ENCODE data around the gene JPH4. TPM values are rescaled to one million over a fixed set of nuclear protein-coding genes. Genes with fewer than 3 reads are reported as not detected.

The JPH4 gene
- polyA plus RNA-seq, 1 of the 3 experiments (the other 2 are of a cell fraction), result 8.7 TPM

GRCh38 chr14:23577710-23578392 lies 739 bp downstream of the JPH4 start:
- peak overlapping the region; percentile 82 for H3K4me2 ChIP-seq
- no peaks in the 10 kb centered on the region for H3K79me2 ChIP-seq (ENCODE audit: insufficient read depth)
- H3F3A ChIP-seq (replicated peaks; ENCODE audit: insufficient read depth), result no peaks in the 10 kb centered on the region
- H2AFZ ChIP-seq (ENCODE audit: low read depth), result peak overlapping the region; percentile 81; the same call in 1 of the 2 replicates
- peak overlapping the region; percentile 47 for H3K9ac ChIP-seq
- no peaks in the 10 kb centered on the region for H3K9me2 ChIP-seq
- H3K9me3 ChIP-seq, result no peaks in the 10 kb centered on the region
- H3K4me3 ChIP-seq (ENCODE audit: low read depth in 2 of 2, low read length in 1 of 2), result peak overlapping the region; percentile 61 to 66
- H4K20me1 ChIP-seq (ENCODE audit: insufficient read depth), result no peaks in the 10 kb centered on the region
- POLR2A ChIA-PET, result interaction anchor here (1.0 to 1.5 kb wide), 3 partner anchors 11 to 22 kb away, joined by 3 to 6 read pairs (median 4); partner anchors contain the start of gene AP1G2
- TF ChIP-seq NFIC (IDR thresholded peaks at IDR 0.05; ENCODE audit: borderline replicate concordance), result no peak
- no peak for TF ChIP-seq RAD21 (IDR thresholded peaks at IDR 0.05; ENCODE audit: low read length)
- TF ChIP-seq, protein P1, sequence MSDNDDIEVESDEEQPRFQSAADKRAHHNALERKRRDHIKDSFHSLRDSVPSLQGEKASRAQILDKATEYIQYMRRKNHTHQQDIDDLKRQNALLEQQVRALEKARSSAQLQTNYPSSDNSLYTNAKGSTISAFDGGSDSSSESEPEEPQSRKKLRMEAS (IDR thresholded peaks at IDR 0.05; ENCODE audit: low read depth), result no peak
- TF ChIP-seq, protein P2, sequence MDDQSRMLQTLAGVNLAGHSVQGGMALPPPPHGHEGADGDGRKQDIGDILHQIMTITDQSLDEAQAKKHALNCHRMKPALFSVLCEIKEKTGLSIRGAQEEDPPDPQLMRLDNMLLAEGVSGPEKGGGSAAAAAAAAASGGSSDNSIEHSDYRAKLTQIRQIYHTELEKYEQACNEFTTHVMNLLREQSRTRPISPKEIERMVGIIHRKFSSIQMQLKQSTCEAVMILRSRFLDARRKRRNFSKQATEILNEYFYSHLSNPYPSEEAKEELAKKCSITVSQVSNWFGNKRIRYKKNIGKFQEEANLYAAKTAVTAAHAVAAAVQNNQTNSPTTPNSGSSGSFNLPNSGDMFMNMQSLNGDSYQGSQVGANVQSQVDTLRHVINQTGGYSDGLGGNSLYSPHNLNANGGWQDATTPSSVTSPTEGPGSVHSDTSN (IDR thresholded peaks at IDR 0.05), result no peak
- no peak for TF ChIP-seq RCOR1 (IDR thresholded peaks at IDR 0.05; ENCODE audit: low read length)
- peak; percentile 20; the same call in 1 of the 2 replicates for TF ChIP-seq MXI1 (IDR thresholded peaks at IDR 0.05; ENCODE audit: low read depth, low read length)
- TF ChIP-seq CHD2 (IDR thresholded peaks at IDR 0.05; ENCODE audit: low read length, partially characterized antibody), result no peak
- TF ChIP-seq USF1 (IDR thresholded peaks at IDR 0.05; ENCODE audit: borderline replicate concordance, low read depth), result no peak
- no peak for TF ChIP-seq SMC3 (IDR thresholded peaks at IDR 0.05; ENCODE audit: low read depth, low read length)
- H3K36me3 ChIP-seq (replicated peaks in 1 of 2; ENCODE audit: control insufficient read depth in 1 of 2, insufficient read depth in 2 of 2, low read length in 1 of 2), result no peaks in the 10 kb centered on the region
- H3K27ac ChIP-seq (ENCODE audit: low read depth in 2 of 2, low read length in 1 of 2), result peak overlapping the region in 1 of 2 experiments; percentile 94; a peak in 2 of 4 replicates
- H3K4me1 ChIP-seq (ENCODE audit: control insufficient read depth in 1 of 2, insufficient read depth in 2 of 2, low read depth in 1 of 2, low read length in 1 of 2), result peaks cover 0 to 25% of the 10 kb centered on the region in 2 experiments; a peak in 1 of 4 replicates
- CTCF ChIA-PET, result interaction anchor here (0.7 to 4.3 kb wide), 6 partner anchors 12 to 558 kb away, joined by 3 to 19 read pairs (median 4); partner anchors contain the start of gene PSME1
- DNase-seq, result peak; percentile 84
- no peaks in the 10 kb centered on the region for H3K27me3 ChIP-seq (ENCODE audit: insufficient read depth)
- 3% methylated on average over 20 of the region's 24 CpGs for WGBS (ENCODE audit: low lambda C conversion rate)

DNA sequence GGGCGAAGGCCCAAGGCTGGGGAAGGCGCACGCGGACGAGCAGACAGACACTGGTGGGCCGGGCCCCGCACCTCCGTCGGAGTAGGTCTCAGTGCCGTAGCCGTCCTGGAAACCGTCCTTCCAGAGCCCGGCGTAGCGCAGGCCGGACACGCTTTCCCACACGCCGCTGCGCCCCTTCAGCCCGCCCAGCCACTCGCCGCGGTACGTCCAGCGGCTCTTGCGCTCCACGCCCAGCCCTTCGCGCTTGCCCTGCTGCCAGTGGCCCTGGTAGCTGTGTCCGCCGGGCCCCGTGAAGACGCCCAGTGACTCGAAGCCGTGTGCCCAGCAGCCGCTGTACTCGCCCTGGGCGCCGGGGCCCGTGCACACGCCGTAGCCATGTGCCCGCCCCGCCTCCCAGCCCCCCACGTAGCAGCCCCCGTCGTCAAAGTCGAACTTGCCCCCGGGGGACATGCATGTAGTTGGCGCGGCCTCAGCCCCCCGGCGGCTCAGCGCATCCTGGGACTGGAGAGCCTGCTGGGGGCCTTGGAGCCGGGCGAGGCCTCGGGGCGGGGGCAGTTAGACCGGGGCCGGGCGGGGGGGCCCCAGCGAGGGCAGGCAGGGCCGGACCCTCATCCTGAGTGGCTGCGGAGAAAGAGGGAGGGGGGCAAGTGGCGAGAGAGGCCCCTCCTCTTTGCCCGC lies 1.4 kb downstream of the JPH4 start:
- ChIA-PET CTCF (interaction anchor here (1.1 to 4.3 kb wide), 2 partner anchors 12 to 18 kb away, joined by 3 to 19 read pairs; no protein-coding TSS in a partner anchor), POLR2A (no interaction called here)
- no peaks in the 10 kb centered on the region for H3K9me2 ChIP-seq
- peaks cover 0 to 22% of the 10 kb centered on the region in 2 experiments; a peak in 1 of 4 replicates for H3K4me1 ChIP-seq (ENCODE audit: control insufficient read depth in 1 of 2, insufficient read depth in 2 of 2, low read depth in 1 of 2, low read length in 1 of 2)
- H3K79me2 ChIP-seq (ENCODE audit: insufficient read depth), result no peaks in the 10 kb centered on the region
- no peaks in the 10 kb centered on the region for H4K20me1 ChIP-seq (ENCODE audit: insufficient read depth)
- peak overlapping the region; percentile 82 for H3K4me2 ChIP-seq
- H3K36me3 ChIP-seq (replicated peaks in 1 of 2; ENCODE audit: control insufficient read depth in 1 of 2, insufficient read depth in 2 of 2, low read length in 1 of 2), result no peaks in the 10 kb centered on the region
- H3F3A ChIP-seq (replicated peaks; ENCODE audit: insufficient read depth), result no peaks in the 10 kb centered on the region
- H3K9ac ChIP-seq, result peak overlapping the region; percentile 47; the same call in 1 of the 2 replicates
- peak overlapping the region; percentile 35; the same call in 1 of the 2 replicates for H2AFZ ChIP-seq (ENCODE audit: low read depth)
- H3K27me3 ChIP-seq (ENCODE audit: insufficient read depth), result no peaks in the 10 kb centered on the region
- H3K9me3 ChIP-seq, result no peaks in the 10 kb centered on the region
- DNase-seq, result peak; percentile 92
- 45% methylated on average over 26 of the region's 67 CpGs for WGBS (ENCODE audit: low lambda C conversion rate)
- peak overlapping the region in 1 of 2 experiments; percentile 94; a peak in 2 of 4 replicates for H3K27ac ChIP-seq (ENCODE audit: low read depth in 2 of 2, low read length in 1 of 2)
- TF ChIP-seq, protein P3, sequence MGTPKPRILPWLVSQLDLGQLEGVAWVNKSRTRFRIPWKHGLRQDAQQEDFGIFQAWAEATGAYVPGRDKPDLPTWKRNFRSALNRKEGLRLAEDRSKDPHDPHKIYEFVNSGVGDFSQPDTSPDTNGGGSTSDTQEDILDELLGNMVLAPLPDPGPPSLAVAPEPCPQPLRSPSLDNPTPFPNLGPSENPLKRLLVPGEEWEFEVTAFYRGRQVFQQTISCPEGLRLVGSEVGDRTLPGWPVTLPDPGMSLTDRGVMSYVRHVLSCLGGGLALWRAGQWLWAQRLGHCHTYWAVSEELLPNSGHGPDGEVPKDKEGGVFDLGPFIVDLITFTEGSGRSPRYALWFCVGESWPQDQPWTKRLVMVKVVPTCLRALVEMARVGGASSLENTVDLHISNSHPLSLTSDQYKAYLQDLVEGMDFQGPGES (IDR thresholded peaks at IDR 0.05; ENCODE audit: low read depth, low read length), result no peak
- TF ChIP-seq YY1 (IDR thresholded peaks at IDR 0.05; ENCODE audit: low read depth), result no peak
- peak; percentile 75; the same call in 1 of the 2 replicates for TF ChIP-seq MXI1 (IDR thresholded peaks at IDR 0.05; ENCODE audit: low read depth, low read length)
- TF ChIP-seq RCOR1 (IDR thresholded peaks at IDR 0.05; ENCODE audit: low read length), result no peak
- TF ChIP-seq CTCF (IDR thresholded peaks at IDR 0.05), result no peak
- TF ChIP-seq, protein P1 (IDR thresholded peaks at IDR 0.05; ENCODE audit: low read depth), result peak; percentile 34; the same call in 1 of the 2 replicates
- no peak for TF ChIP-seq FOXM1 (IDR thresholded peaks at IDR 0.05; ENCODE audit: low read depth)
- TF ChIP-seq RFX5 (IDR thresholded peaks at IDR 0.05; ENCODE audit: low read length), result no peak
- TF ChIP-seq EZH2phosphoT487 (IDR thresholded peaks at IDR 0.05; ENCODE audit: borderline replicate concordance, low read depth), result no peak
- H3K4me3 ChIP-seq (ENCODE audit: low read depth in 2 of 2, low read length in 1 of 2), result peak overlapping the region; percentile 61 to 66; a peak in 3 of 4 replicates
